ENCODE results near the gene CPSF6.

The CPSF6 gene

DNA sequence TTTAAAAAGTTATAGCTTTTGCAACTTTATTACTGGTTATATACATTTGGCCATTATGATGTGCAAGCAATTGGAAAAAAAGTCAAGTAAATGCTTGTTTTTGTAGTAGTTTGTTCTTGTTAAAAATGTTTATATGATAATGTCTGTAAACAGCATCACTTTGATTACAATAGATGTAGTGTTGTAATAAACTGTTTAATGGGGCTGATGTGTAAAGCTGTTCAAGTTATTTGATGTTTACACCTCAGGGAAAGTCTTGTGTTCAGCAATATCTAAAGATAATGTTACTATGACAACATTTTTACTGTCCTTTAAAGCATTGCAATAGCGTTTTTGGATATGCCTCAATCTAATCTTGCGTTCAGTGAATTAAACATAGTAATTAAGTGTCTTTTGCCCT, 30.4 kb downstream of the CPSF6 start:
- DNase-seq (ENCODE audit: extremely low spot score), result no peak
- ChIA-PET CTCF (interaction anchor here (0.6 kb wide), 1 partner anchor 242 kb away, joined by 3 read pairs; no protein-coding TSS in a partner anchor), POLR2A (no interaction called here)
- TF ChIP-seq L3MBTL2 (conservative IDR thresholded peaks at IDR 0.05), result no peak
- TF ChIP-seq TARDBP (IDR thresholded peaks at IDR 0.05), result no peak

DNA sequence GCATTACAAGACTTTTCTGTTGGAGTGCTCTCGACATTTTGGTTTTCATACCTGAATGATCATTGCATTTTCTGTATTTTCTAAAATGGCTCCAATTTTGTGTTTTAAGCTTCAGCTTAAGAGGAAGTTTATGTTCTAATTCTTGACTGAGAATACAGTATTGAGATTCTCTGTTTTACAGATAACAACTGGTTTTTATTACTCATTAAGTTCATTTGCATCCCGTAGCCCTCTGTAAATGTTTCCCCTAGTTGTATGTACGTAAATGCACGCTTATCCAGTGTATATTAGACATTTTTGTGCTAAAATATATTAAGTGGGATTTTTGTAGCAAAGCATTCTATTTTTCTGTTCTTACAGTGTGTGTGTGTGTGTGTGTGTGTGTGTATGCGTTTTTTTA, 33.1 kb downstream of the CPSF6 start:
- DNase-seq (ENCODE audit: extremely low spot score), result no peak
- TF ChIP-seq ELF4 (IDR thresholded peaks at IDR 0.05), result no peak
- no peak for TF ChIP-seq NFRKB (IDR thresholded peaks at IDR 0.05)
- no peak for TF ChIP-seq HDGF (IDR thresholded peaks at IDR 0.05; ENCODE audit: borderline replicate concordance)
- no peak for TF ChIP-seq ZNF384 (IDR thresholded peaks at IDR 0.05)
- TF ChIP-seq TARDBP (IDR thresholded peaks at IDR 0.05), result no peak
- ChIA-PET CTCF (interaction anchor here (0.7 kb wide), 1 partner anchor 116 kb away, joined by 3 read pairs; no protein-coding TSS in a partner anchor), POLR2A (no interaction called here)

DNA sequence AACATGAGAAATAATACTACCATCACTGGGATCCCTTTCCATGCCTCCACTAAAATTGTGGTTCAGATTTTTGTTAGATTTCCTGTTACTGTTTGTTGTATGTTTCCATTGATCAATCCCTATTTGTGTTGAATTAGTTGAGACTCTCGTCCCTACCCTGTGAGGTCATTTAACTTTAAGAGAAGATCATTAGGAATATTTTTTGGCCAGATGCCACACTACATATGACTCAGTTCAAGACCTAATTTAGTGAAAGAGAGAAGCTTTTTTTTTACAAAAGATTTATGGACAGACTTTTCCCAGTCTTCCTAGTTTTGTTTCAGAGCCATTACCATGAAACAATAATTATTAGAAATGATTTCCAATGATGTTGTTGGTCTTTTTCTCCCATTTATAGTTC, 35.5 kb downstream of the CPSF6 start:
- POLR2A ChIA-PET, result no interaction called here
- DNase-seq (ENCODE audit: extremely low spot score), result no peak
- no peak for TF ChIP-seq TARDBP (IDR thresholded peaks at IDR 0.05)
- no peak for TF ChIP-seq HDGF (IDR thresholded peaks at IDR 0.05; ENCODE audit: borderline replicate concordance)
- no peak for TF ChIP-seq BHLHE40 (IDR thresholded peaks at IDR 0.05; ENCODE audit: borderline replicate concordance)
- no peak for TF ChIP-seq LEF1 (IDR thresholded peaks at IDR 0.05; ENCODE audit: borderline replicate concordance)
- no peak for TF ChIP-seq SUZ12 (IDR thresholded peaks at IDR 0.05)
- TF ChIP-seq CTBP1 (IDR thresholded peaks at IDR 0.05; ENCODE audit: borderline replicate concordance), result no peak
- TF ChIP-seq, protein P1, sequence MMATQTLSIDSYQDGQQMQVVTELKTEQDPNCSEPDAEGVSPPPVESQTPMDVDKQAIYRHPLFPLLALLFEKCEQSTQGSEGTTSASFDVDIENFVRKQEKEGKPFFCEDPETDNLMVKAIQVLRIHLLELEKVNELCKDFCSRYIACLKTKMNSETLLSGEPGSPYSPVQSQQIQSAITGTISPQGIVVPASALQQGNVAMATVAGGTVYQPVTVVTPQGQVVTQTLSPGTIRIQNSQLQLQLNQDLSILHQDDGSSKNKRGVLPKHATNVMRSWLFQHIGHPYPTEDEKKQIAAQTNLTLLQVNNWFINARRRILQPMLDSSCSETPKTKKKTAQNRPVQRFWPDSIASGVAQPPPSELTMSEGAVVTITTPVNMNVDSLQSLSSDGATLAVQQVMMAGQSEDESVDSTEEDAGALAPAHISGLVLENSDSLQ (IDR thresholded peaks at IDR 0.05), result no peak
- no peak for TF ChIP-seq ELF4 (IDR thresholded peaks at IDR 0.05)
- TF ChIP-seq FOXM1 (IDR thresholded peaks at IDR 0.05; ENCODE audit: borderline replicate concordance), result no peak
- TF ChIP-seq ARNT (IDR thresholded peaks at IDR 0.05), result no peak
- no peak for TF ChIP-seq ZNF384 (IDR thresholded peaks at IDR 0.05)
- TF ChIP-seq SP1 (IDR thresholded peaks at IDR 0.05), result no peak
- TF ChIP-seq FOXA1 (IDR thresholded peaks at IDR 0.05), result no peak
- no peak for TF ChIP-seq L3MBTL2 (conservative IDR thresholded peaks at IDR 0.05)
- no peak for TF ChIP-seq NFRKB (IDR thresholded peaks at IDR 0.05)
- CTCF ChIA-PET, result no interaction called here

DNA sequence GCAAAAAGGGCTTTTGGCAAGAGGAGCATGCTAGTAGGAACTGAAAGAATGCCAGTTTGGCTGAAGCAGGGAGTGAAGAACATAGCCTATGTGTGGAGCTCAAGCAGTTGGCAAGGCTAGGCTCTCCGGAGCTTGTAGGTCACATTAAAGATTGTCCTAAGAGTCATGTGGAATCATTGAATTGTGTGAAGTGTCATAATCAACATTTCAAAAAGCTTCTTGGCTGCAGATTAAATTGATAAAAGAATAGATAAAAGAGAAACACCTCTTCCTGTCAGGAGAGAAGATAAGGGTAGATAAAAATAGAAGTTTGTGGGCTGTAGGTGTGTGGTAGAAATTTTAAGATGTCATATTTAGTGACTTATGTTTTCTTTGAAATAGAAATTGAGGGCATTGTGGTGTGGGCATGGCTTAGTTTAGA, 36.1 kb downstream of the CPSF6 start:
- no peak for TF ChIP-seq NFRKB (IDR thresholded peaks at IDR 0.05)
- TF ChIP-seq FOXK2 (IDR thresholded peaks at IDR 0.05), result no peak
- no peak for TF ChIP-seq TARDBP (IDR thresholded peaks at IDR 0.05)
- TF ChIP-seq, protein P1 (IDR thresholded peaks at IDR 0.05), result no peak
- no peak for TF ChIP-seq ELF4 (IDR thresholded peaks at IDR 0.05)
- TF ChIP-seq CTBP1 (IDR thresholded peaks at IDR 0.05; ENCODE audit: borderline replicate concordance), result no peak
- TF ChIP-seq ZNF384 (IDR thresholded peaks at IDR 0.05), result no peak
- TF ChIP-seq BHLHE40 (IDR thresholded peaks at IDR 0.05; ENCODE audit: borderline replicate concordance), result no peak
- no peak for TF ChIP-seq ARNT (IDR thresholded peaks at IDR 0.05)
- DNase-seq (ENCODE audit: extremely low spot score), result no peak
- CTCF ChIA-PET, result no interaction called here
- POLR2A ChIA-PET, result no interaction called here

DNA sequence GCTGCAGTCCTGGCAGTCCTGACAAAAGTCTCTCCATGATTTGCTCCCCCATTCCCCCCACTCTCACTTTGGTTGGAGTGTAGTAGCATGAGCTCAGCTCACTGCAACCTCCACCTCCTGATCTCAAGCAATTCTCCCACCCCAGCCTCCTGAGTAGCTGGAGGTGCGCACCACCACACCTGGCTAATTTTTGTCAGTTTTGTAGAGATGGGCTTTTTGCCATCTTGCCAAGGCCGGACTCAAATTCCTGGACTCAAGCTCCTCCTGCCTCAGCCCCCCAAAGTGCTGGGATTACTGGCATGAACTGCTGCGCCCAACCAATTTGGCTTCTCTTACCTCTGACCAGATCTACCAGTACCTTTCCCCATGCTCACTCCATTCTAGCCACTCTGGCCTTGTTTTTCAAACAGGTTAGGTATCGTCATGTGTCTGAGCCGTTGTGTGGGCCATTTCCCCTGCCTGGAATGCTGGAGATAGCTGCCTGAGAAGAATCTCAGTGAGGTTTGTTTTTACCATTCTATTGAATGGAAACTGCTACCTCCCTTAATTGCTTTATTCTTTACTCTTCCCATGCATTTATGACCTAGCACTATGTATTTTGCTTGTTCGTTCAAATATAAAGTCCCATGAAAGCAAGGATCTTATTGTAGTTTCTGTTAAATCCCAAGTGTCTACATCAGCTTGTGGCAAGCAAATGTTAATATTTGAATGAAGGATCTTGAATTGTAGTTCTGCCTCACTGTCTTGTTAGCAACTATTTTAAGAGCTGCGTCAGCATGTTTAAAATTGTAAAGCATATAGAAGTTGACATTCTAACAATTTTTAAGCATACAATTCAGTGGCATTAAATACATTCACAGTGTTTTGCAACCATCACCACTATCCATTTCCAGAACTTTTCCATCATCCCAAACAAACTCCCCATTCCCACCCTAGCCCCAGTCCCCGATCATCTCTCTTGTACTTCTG, 39.7 kb downstream of the CPSF6 start:
- ChIA-PET POLR2A (no interaction called here), CTCF (interaction anchor here (0.7 kb wide), 1 partner anchor 564 kb away, joined by 3 read pairs; no protein-coding TSS in a partner anchor)
- TF ChIP-seq, protein P1 (IDR thresholded peaks at IDR 0.05), result no peak
- TF ChIP-seq ELF4 (IDR thresholded peaks at IDR 0.05) (no peak), HDGF (IDR thresholded peaks at IDR 0.05; ENCODE audit: borderline replicate concordance) (no peak), SUZ12 (IDR thresholded peaks at IDR 0.05) (no peak), SP1 (IDR thresholded peaks at IDR 0.05) (no peak), NFRKB (IDR thresholded peaks at IDR 0.05) (no peak), CTBP1 (IDR thresholded peaks at IDR 0.05; ENCODE audit: borderline replicate concordance) (no peak), ARNT (IDR thresholded peaks at IDR 0.05) (no peak)
- DNase-seq (ENCODE audit: extremely low spot score), result no peak

DNA sequence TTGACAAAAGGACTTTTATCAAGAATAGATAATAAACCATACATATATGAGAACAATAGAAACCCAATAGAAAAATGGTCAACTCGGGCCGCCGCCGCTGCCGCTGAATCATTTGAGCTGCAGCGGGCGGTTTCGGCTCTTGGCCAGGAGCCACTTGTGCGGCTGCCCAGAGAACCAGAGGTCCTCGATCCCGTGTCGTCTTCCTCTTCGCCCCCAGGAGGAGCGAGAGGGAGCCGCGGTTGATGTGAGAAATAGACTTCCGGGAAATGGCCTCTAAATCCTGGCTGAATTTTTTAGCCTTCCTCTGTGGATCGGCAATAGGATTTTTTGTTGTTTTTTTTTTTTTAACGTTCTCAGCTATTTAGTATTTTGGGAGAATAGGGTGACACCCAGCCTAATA, 44.8 kb downstream of the CPSF6 start:
- ChIA-PET CTCF (no interaction called here), POLR2A (no interaction called here)
- no peak for TF ChIP-seq L3MBTL2 (conservative IDR thresholded peaks at IDR 0.05)
- peak; percentile 74 for DNase-seq (ENCODE audit: extremely low spot score)

DNA sequence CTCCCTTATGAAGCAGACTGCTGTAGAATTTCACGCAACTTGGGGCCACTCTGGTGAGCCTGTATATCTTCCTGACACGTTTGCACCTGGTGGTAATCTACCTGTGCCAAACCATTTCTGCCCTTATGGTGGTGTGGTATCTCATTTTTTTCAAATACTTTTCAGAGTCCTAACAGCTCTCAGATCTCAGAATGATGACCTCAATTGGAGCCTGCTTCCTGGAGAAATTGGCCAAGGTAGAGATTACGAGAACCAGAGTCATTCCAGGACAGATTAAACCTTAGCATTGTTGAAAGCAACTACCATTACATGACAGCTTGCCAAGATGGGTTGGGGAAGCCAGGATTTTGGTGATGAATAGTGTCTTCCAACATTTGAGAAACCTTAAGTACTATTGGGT, 48.2 kb downstream of the CPSF6 start:
- DNase-seq (ENCODE audit: extremely low spot score), result no peak
- no peak for TF ChIP-seq ARNT (IDR thresholded peaks at IDR 0.05)
- CTCF ChIA-PET, result no interaction called here
- POLR2A ChIA-PET, result no interaction called here
